CD4-positive, alpha-beta T cell (primary cell): ENCODE measurements around the gene ZNF507. TPM values are rescaled to one million over a fixed set of nuclear protein-coding genes. Genes with fewer than 3 reads are reported as not detected.

Experiments used
- ATAC-seq: fragments of 200-7000 bp; cut with Tn5 transposase; one replicate; pipeline ENCODE4 v1.10.0; 2022; ENCODE audit warnings: mild to moderate bottlenecking; ENCODE audit not compliant: poor library complexity
- CTCF ChIA-PET: fragments of 350-600 bp; sonication (Branson Sonifier 250); formaldehyde crosslinking; loops from one replicate; lab custom pipeline; 2021; ENCODE audit warnings: antibody characterized with exemption, inconsistent platforms; lab: Charles Lee
- POLR2A ChIA-PET: fragments of 350-600 bp; sonication (Branson Sonifier 250); formaldehyde crosslinking; loops from one replicate; lab custom pipeline; 2021; ENCODE audit warnings: antibody characterized with exemption, inconsistent platforms; lab: Charles Lee
- DNase-seq, 14 experiments: peaks; one replicate each; pipeline ENCODE4 v3.0.0-alpha.2; 2013 to 2020; ENCODE audit warnings: mixed read lengths in 2 of 14
- H3K27ac ChIP-seq, 2 donors: one replicate each; pipeline versions ENCODE4 v1.5.1 to v1.7.0; 2013; ENCODE audit warnings: low read length in 2 of 2, low read depth in 1 of 2, mild to moderate bottlenecking in 1 of 2
- H3K27me3 ChIP-seq, 2 experiments: 1 replicate in 1 of 2; 2 replicates in 1 of 2; pipeline versions ENCODE4 v1.6.1 to v1.7.0; 2013; ENCODE audit warnings: low read length in 2 of 2, control low read depth in 1 of 2, mild to moderate bottlenecking in 1 of 2, moderate library complexity in 1 of 2; ENCODE audit not compliant: insufficient read depth in 2 of 2, control insufficient read depth in 1 of 2
- H3K36me3 ChIP-seq: one replicate; pipeline ENCODE4 v1.6.1; 2013; ENCODE audit warnings: low read length, control low read depth; ENCODE audit not compliant: insufficient read depth
- H3K4me1 ChIP-seq: one replicate; pipeline ENCODE4 v1.6.1; 2013; ENCODE audit warnings: low read length, control low read depth; ENCODE audit not compliant: insufficient read depth
- H3K4me3 ChIP-seq: one replicate; pipeline ENCODE4 v1.5.1; 2013; ENCODE audit warnings: mild to moderate bottlenecking, low read length, moderate library complexity
- H3K9me3 ChIP-seq, 2 experiments: 1 replicate in 1 of 2; 2 replicates in 1 of 2; pipeline versions ENCODE4 v1.6.1 to v1.7.0; 2013; ENCODE audit warnings: low read length in 2 of 2, mild to moderate bottlenecking in 2 of 2, control low read depth in 1 of 2, moderate library complexity in 1 of 2; ENCODE audit not compliant: control insufficient read depth in 1 of 2, insufficient read depth in 1 of 2
- H3K27ac Mint-ChIP-seq: one replicate; pipeline ENCODE4 v1.8.0; 2020; ENCODE audit warnings: mixed read lengths
- H3K27me3 Mint-ChIP-seq: one replicate; pipeline ENCODE4 v1.8.0; 2021; ENCODE audit warnings: mixed read lengths
- H3K36me3 Mint-ChIP-seq: one replicate; pipeline ENCODE4 v1.8.0; 2021; ENCODE audit warnings: low read depth, mixed read lengths
- H3K4me1 Mint-ChIP-seq: one replicate; pipeline ENCODE4 v1.8.0; 2021; ENCODE audit warnings: low read depth, mixed read lengths
- H3K4me3 Mint-ChIP-seq: one replicate; pipeline ENCODE4 v1.8.0; 2020; ENCODE audit warnings: mild to moderate bottlenecking, mixed read lengths
- H3K9me3 Mint-ChIP-seq: one replicate; pipeline ENCODE4 v1.8.0; 2020; ENCODE audit warnings: mixed read lengths
- intact Hi-C, 2 experiments: fragments of 100-400 bp; cut with DNase I in 1 of 2; cut with micrococcal nuclease in 1 of 2; formaldehyde crosslinking; loops; one replicate each; pipeline versions ENCODE4 v1.15.1 to v1.9.0; 2023 to 2025; cut with DNase I, micrococcal nuclease
- total RNA-seq, 174 experiments: library from RNA in 2 of 174; stranded (reverse) in 2 of 174; gene quantifications; one replicate each; pipeline ENCODE4 v1.2.3 and lab custom pipeline; 2021 to 2026
- TF ChIP-seq, protein P1 (sequence below): fragments of 200-600 bp; IDR thresholded peaks from one replicate; pipeline ENCODE4 v1.8.0; 2022; ENCODE audit warnings: antibody characterized with exemption, mild to moderate bottlenecking

ZNF507 gene
- total RNA-seq, 2 experiments from 2014 or later: 30.4 to 31.3 TPM

DNA sequence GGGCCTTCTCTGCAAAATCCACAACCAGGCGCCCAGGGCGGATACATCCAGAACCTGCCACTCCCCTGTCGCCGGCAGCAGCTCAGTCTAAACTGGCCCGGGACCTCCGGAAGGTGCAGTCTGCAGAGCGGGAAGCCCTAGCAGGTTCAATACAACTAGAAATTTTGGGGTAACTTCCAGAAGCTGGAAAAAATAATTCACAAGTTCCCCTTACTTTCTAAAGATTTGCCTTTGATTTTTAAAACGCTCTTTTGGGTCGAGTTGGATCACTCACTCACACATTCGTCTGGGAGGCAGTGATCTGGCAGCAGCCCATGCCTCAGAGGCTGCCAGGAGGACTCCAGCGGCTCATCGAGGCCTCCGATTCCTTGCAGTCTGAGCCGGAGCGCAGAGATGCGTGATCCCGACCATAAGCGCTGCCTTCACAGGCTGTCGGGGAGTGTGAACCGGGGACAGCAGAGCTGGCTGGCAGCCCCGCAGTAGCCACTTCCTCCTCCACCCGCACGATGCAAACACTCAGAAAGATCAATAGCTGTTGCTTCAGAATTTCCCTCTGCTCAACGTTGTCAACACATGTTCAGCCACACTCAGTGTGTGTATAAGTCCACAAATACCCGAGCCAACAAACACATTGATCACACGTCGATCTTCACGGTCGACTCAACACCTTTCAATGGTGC lies 35.6 kb upstream of the ZNF507 start:
- Mint-ChIP-seq H3K4me1 (no peaks in the 10 kb centered on the region), H3K27ac (no peak overlapping the region), H3K36me3 (no peaks in the 10 kb centered on the region), H3K27me3 (peaks cover 51% of the 10 kb centered on the region), H3K4me3 (no peak overlapping the region), H3K9me3 (no peaks in the 10 kb centered on the region)
- intact Hi-C loops: no loop called here
- CTCF ChIA-PET: no interaction called here
- H3K4me1 ChIP-seq: no peaks in the 10 kb centered on the region
- H3K36me3 ChIP-seq: no peaks in the 10 kb centered on the region
- H3K27me3 ChIP-seq: peaks cover 13 to 19% of the 10 kb centered on the region in 2 experiments
- POLR2A ChIA-PET: no interaction called here
- no peak overlapping the region for H3K4me3 ChIP-seq
- H3K9me3 ChIP-seq: peaks cover 0 to 3% of the 10 kb centered on the region in 2 experiments
- no peak overlapping the region for H3K27ac ChIP-seq
- DNase-seq (no peak), ATAC-seq (no peak)
- TF ChIP-seq, protein P1, sequence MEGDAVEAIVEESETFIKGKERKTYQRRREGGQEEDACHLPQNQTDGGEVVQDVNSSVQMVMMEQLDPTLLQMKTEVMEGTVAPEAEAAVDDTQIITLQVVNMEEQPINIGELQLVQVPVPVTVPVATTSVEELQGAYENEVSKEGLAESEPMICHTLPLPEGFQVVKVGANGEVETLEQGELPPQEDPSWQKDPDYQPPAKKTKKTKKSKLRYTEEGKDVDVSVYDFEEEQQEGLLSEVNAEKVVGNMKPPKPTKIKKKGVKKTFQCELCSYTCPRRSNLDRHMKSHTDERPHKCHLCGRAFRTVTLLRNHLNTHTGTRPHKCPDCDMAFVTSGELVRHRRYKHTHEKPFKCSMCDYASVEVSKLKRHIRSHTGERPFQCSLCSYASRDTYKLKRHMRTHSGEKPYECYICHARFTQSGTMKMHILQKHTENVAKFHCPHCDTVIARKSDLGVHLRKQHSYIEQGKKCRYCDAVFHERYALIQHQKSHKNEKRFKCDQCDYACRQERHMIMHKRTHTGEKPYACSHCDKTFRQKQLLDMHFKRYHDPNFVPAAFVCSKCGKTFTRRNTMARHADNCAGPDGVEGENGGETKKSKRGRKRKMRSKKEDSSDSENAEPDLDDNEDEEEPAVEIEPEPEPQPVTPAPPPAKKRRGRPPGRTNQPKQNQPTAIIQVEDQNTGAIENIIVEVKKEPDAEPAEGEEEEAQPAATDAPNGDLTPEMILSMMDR: no peak

DNA sequence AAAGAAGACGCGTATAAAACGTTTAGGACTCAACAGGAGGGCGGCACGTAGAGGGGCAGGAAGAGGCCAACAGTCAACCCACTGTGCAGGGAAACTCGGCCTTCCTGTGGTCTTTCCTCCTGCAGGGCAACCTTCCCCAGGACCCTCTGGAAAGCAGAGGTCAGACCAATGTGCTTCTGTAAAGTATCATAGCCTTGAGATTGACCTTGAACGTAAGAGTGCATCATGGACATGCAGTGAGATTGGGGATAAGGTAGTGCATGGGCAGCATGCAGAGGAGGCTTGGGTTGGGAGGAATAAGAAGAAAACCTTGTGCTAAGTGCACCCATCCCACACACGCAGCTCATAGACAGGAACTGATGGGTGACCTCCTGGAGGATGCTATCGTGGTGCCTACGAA lies 34.0 kb upstream of the ZNF507 start:
- no peaks in the 10 kb centered on the region for H3K9me3 Mint-ChIP-seq
- TF ChIP-seq, protein P1: no peak
- ATAC-seq (no peak), DNase-seq (no peak)
- no peaks in the 10 kb centered on the region for H3K9me3 ChIP-seq
- no peaks in the 10 kb centered on the region for H3K4me1 Mint-ChIP-seq
- no peaks in the 10 kb centered on the region for H3K36me3 Mint-ChIP-seq
- H3K27me3 ChIP-seq: peaks cover 12 to 15% of the 10 kb centered on the region in 2 experiments
- peaks cover 48% of the 10 kb centered on the region for H3K27me3 Mint-ChIP-seq
- no peak overlapping the region for H3K27ac Mint-ChIP-seq
- H3K4me3 Mint-ChIP-seq: no peak overlapping the region
- ChIA-PET POLR2A (no interaction called here), CTCF (no interaction called here)
- H3K36me3 ChIP-seq: no peaks in the 10 kb centered on the region
- no peaks in the 10 kb centered on the region for H3K4me1 ChIP-seq
- intact Hi-C loops: no loop called here
- H3K4me3 ChIP-seq: no peak overlapping the region
- H3K27ac ChIP-seq: no peak overlapping the region

DNA sequence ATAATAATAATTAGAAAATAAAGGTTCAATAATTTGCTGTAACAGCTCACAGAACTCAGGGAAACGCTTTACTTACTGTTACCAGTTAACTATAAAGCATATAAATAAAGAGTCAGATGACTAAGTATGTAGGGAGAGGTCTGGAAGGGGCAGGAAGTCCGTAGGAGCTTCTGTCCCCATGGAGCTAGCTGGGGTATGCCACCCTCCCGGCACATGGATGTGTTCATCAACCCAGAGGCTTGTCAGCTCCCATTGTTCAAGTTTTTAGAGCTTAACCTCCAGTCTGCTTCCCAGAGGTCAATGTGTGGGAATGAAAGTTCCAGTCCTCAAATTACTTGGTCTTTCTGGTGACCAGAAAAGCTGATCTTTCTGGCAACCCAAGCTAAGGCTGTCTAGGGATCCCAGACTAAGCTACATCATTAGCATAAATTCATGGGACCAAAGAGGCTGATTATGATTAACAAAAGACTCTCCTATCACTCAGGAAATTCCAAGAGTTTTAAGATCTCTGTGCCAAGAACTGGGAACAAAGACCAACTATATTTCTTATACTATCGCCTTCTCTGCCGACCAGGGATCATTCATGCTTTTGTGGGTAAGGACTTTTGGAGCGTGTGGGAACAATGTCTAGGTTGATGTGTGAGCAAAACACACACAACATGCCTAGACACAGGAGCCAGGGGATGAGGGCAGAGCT lies 31.7 kb upstream of the ZNF507 start:
- DNase-seq: no peak
- CTCF ChIA-PET: no interaction called here
- Mint-ChIP-seq H3K4me1 (no peaks in the 10 kb centered on the region), H3K36me3 (no peaks in the 10 kb centered on the region), H3K27ac (no peak overlapping the region), H3K4me3 (no peak overlapping the region), H3K27me3 (peaks cover 29% of the 10 kb centered on the region), H3K9me3 (no peaks in the 10 kb centered on the region)
- H3K4me3 ChIP-seq: no peak overlapping the region
- TF ChIP-seq, protein P1: no peak
- no peaks in the 10 kb centered on the region for H3K4me1 ChIP-seq
- peaks cover 7 to 10% of the 10 kb centered on the region in 2 experiments for H3K27me3 ChIP-seq
- H3K9me3 ChIP-seq: no peaks in the 10 kb centered on the region
- H3K36me3 ChIP-seq: no peaks in the 10 kb centered on the region
- intact Hi-C loops: no loop called here
- ATAC-seq: no peak
- POLR2A ChIA-PET: no interaction called here
- H3K27ac ChIP-seq: no peak overlapping the region
